ENCODE data around the gene MED26.

DNA sequence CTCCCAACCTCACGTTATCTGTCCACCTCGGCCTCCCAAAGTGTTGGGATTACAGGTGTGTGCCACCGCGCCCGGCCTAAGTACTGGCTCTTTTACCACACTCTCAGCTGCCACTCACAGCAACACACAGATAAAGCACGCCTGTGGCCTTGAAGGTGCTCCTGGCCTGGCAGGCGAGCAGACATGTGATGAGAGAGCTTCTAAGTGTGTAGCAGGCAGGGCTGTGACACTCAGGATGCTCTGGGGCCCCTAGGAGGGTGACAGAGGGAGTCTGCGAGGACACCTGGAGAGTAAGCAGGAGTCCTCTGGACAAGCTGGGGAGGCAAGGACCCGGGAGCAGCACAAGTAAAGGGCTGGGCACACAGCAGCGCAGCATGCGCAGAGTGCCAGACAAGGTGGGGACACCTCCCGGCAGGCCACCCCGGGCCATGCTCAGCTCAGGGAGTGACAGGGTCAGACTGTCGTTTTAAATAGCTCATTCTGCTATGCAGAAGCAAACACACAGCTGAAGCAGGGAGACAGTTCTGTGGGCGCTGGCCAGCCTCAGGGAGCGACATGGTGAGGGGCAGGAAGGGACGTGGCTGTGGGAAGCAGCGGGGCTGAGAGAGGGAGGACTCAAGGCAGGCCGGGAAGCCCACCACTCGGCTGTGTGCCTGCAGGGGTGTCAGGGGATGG, 26.5 kb downstream of the MED26 start:
- TF ChIP-seq MAFG (CRISPR knock-in tag; IDR thresholded peaks at IDR 0.05) (no peak), CTCF (CRISPR knock-in tag; IDR thresholded peaks at IDR 0.05) (no peak), PHF20 (CRISPR knock-in tag; IDR thresholded peaks at IDR 0.05) (no peak), ASH2L (IDR thresholded peaks at IDR 0.05; ENCODE audit: insufficient read length, low read depth, low read length) (no peak), POLR2A (IDR thresholded peaks at IDR 0.05; ENCODE audit: insufficient read depth in 1 of 2, low read depth in 2 of 2, low read length in 2 of 2) (no peak), ZNF232 (CRISPR knock-in tag; IDR thresholded peaks at IDR 0.05; ENCODE audit: borderline replicate concordance) (no peak), ZBTB4 (CRISPR knock-in tag; IDR thresholded peaks at IDR 0.05; ENCODE audit: borderline replicate concordance) (no peak), ZNF121 (CRISPR knock-in tag; IDR thresholded peaks at IDR 0.05) (no peak)
- TF ChIP-seq, protein P1, sequence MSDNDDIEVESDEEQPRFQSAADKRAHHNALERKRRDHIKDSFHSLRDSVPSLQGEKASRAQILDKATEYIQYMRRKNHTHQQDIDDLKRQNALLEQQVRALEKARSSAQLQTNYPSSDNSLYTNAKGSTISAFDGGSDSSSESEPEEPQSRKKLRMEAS (IDR thresholded peaks at IDR 0.05), result no peak
- TF ChIP-seq, protein P2, sequence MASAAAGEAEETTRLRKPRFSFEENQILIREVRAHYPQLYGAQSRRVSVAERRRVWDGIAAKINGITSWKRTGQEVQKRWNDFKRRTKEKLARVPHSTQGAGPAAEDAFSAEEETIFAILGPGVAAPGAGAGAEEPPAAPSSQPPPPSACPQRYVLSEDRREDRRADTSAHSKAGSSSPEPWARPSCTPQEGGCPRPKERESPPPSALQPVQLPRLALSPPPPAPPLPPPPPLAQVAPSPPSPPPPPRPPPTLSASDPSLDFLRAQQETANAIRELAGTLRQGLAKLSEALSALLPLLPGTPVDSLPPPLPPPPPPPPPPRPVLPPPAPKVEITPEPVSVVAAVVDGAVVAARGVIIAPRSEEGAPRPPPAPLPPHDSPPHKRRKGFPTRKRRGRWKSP (CRISPR knock-in tag; IDR thresholded peaks at IDR 0.05), result no peak
